Right forelimb (tissue), 1 donor: ENCODE measurements around the gene GRIK1.

ENCODE experiments used
- DNase-seq: peaks from one replicate; pipeline ENCODE4 v3.0.0-alpha.2; 2018

The GRIK1 gene

GRCh38 chr21:29904359-29905282, 35.2 kb downstream of the GRIK1 start:
- DNase-seq, result no peak

- DNase-seq, result no peak
Measured at GRCh38 chr21:29896884-29897283, 42.9 kb downstream of the GRIK1 start.

GRCh38 chr21:29893687-29894086, 46.1 kb downstream of the GRIK1 start:
- DNase-seq, result no peak

- no peak for DNase-seq
Measured at GRCh38 chr21:29892379-29892778, 47.4 kb downstream of the GRIK1 start.

GRCh38 chr21:29888437-29888836, 51.4 kb downstream of the GRIK1 start:
- no peak for DNase-seq

- DNase-seq, result no peak
Measured at GRCh38 chr21:29887313-29888009, 52.3 kb downstream of the GRIK1 start.

- DNase-seq, result no peak
Measured at GRCh38 chr21:29885491-29885890, 54.3 kb downstream of the GRIK1 start.

GRCh38 chr21:29875873-29876272, 63.9 kb downstream of the GRIK1 start:
- DNase-seq, result no peak

- no peak for DNase-seq
Measured at GRCh38 chr21:29875036-29875716, 64.6 kb downstream of the GRIK1 start.

GRCh38 chr21:29873908-29874307, 65.9 kb downstream of the GRIK1 start:
- DNase-seq, result no peak

- DNase-seq, result no peak
Measured at GRCh38 chr21:29870814-29871213, 69.0 kb downstream of the GRIK1 start.

- DNase-seq, result no peak
Measured at GRCh38 chr21:29867796-29868195, 72.0 kb downstream of the GRIK1 start.

GRCh38 chr21:29860346-29860745, 79.5 kb downstream of the GRIK1 start:
- DNase-seq, result no peak

- DNase-seq, result no peak
Measured at GRCh38 chr21:29857150-29857549, 82.6 kb downstream of the GRIK1 start.

GRCh38 chr21:29854795-29855194, 85.0 kb downstream of the GRIK1 start:
- no peak for DNase-seq

- no peak for DNase-seq
Measured at GRCh38 chr21:29851611-29852010, 88.2 kb downstream of the GRIK1 start.

GRCh38 chr21:29849735-29850176, 90.0 kb downstream of the GRIK1 start:
- peak; percentile 63 for DNase-seq

GRCh38 chr21:29843804-29844203, 96.0 kb downstream of the GRIK1 start:
- DNase-seq, result no peak

- no peak for DNase-seq
Measured at GRCh38 chr21:29834617-29835016, 105.2 kb downstream of the GRIK1 start.

- no peak for DNase-seq
Measured at GRCh38 chr21:29832217-29832616, 107.6 kb downstream of the GRIK1 start.

GRCh38 chr21:29829564-29830275, 110.1 kb downstream of the GRIK1 start:
- no peak for DNase-seq

- no peak for DNase-seq
Measured at GRCh38 chr21:29827647-29828046, 112.1 kb downstream of the GRIK1 start.

GRCh38 chr21:29827236-29827635, 112.6 kb downstream of the GRIK1 start:
- no peak for DNase-seq
